ENCODE measurements around the gene GPSM3. TPM values are rescaled to one million over a fixed set of nuclear protein-coding genes. Genes with fewer than 3 reads are reported as not detected.

GPSM3 gene
- total RNA-seq, 1 donor from 2014 or later: 1.6 TPM

DNA sequence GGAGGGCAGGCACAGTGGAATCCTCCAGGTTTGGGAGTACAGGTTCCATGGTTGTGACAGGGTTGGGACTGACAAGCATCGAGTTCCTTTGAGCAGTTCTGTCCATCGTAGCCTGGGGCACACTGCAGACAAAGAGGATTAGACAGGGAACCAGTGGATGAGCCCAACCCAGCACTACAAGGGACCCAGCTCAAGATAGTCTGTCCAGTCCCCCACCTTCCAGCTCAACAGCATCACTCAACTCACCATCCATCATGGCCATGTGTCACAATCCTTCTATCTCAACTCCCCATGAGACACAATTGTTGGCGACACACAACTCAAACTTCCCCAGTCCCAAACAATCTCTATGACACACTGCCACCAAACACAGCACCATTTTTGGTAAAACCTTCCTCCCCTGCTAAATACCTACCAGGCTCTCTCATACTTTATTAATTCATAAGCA, 11.8 kb upstream of the GPSM3 start:
- H3K9me3 ChIP-seq (ENCODE audit: control insufficient read depth in 3 of 3, low read length in 3 of 3): no peaks in the 10 kb centered on the region
- no peak overlapping the region for H3K9ac ChIP-seq (ENCODE audit: low read depth in 1 of 3, low read length in 3 of 3)
- no peak overlapping the region for H3K27ac ChIP-seq (ENCODE audit: low read depth, low read length)
- no peak overlapping the region for H3K4me3 ChIP-seq (ENCODE audit: low read length in 3 of 3)
- no peaks in the 10 kb centered on the region for H3K36me3 ChIP-seq (ENCODE audit: control insufficient read depth in 3 of 3, insufficient read depth in 3 of 3, low read length in 3 of 3)
- peaks cover 9 to 32% (median 19%) of the 10 kb centered on the region in 3 donors for H3K27me3 ChIP-seq (ENCODE audit: control insufficient read depth in 3 of 3, insufficient read depth in 3 of 3, low read length in 3 of 3)
- no peaks in the 10 kb centered on the region for H3K4me1 ChIP-seq (ENCODE audit: control insufficient read depth in 3 of 3, insufficient read depth in 3 of 3, low read length in 3 of 3)

DNA sequence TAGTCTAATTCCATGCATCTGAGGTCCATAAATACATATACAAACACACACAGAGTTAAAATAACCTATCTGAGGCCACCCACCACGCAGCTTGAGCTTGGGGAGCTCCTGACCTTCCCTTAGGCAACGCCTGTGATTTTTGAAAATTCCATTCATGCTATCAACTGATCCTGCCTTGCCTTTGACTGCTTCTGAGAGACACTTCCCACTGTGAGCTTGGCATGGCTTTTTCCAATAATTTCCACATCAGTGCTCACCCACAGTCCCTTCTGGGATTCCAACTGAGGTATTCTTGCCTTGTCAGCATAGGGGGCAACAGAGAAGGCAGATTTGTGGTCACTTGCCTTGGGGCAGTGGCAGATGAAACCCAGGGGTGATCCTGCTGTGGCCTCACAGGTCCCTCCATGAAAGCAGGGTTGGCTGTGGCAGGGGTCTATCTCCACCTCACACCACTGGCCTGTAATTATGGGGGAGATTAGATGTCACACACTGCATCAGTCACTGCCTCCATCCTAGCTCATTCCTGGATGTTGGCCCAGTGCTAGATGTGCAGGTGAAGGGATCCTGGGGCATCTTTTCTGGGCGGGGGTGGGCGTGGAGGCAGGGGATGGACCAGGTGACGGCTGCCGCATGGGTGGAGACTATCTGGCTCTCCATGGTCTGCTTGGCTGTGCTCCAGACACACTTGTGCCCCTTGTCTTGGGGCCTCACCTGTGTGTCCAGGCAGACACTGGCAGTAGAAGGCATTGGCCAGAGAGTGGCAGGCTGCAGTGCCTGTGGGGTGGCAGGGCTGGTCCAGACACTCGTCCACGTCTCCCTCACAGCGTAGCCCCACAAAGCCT, 11.2 kb upstream of the GPSM3 start:
- Histone ChIP-seq H3K4me3 (ENCODE audit: low read length in 3 of 3) (no peak overlapping the region), H3K27ac (ENCODE audit: low read depth, low read length) (no peak overlapping the region), H3K27me3 (ENCODE audit: control insufficient read depth in 3 of 3, insufficient read depth in 3 of 3, low read length in 3 of 3) (peaks cover 9 to 32% (median 19%) of the 10 kb centered on the region in 3 donors), H3K4me1 (ENCODE audit: control insufficient read depth in 3 of 3, insufficient read depth in 3 of 3, low read length in 3 of 3) (no peaks in the 10 kb centered on the region), H3K36me3 (ENCODE audit: control insufficient read depth in 3 of 3, insufficient read depth in 3 of 3, low read length in 3 of 3) (no peaks in the 10 kb centered on the region), H3K9me3 (ENCODE audit: control insufficient read depth in 3 of 3, low read length in 3 of 3) (no peaks in the 10 kb centered on the region), H3K9ac (ENCODE audit: low read depth in 1 of 3, low read length in 3 of 3) (no peak overlapping the region)

DNA sequence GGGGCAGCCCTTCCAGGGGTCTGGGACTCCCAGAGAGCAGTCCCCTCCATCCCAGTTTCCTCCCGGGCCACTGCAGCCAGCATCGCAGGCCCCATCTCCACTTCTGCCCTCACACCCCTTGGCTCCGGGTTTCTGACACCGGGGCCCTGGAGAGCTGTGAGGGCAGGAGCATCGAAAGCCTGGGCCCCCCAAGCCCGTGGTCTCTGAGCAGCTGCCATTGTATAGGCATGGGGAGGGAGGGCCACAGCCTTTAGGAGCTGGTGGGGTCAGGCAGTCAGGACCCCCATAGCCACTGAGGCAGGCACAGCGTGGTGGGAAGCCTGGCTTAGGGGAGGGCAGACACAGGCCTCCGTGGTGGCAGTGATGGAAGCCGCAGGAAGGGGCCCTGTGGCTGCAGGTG, 9.7 kb upstream of the GPSM3 start:
- no peak overlapping the region for H3K27ac ChIP-seq (ENCODE audit: low read depth, low read length)
- no peaks in the 10 kb centered on the region for H3K9me3 ChIP-seq (ENCODE audit: control insufficient read depth in 3 of 3, low read length in 3 of 3)
- H3K36me3 ChIP-seq (ENCODE audit: control insufficient read depth in 3 of 3, insufficient read depth in 3 of 3, low read length in 3 of 3): no peaks in the 10 kb centered on the region
- no peak overlapping the region for H3K9ac ChIP-seq (ENCODE audit: low read depth in 1 of 3, low read length in 3 of 3)
- H3K27me3 ChIP-seq (ENCODE audit: control insufficient read depth in 3 of 3, insufficient read depth in 3 of 3, low read length in 3 of 3): peaks cover 9 to 32% (median 19%) of the 10 kb centered on the region in 3 donors
- H3K4me3 ChIP-seq (ENCODE audit: low read length in 3 of 3): no peak overlapping the region
- peaks cover 3 to 5% (median 3%) of the 10 kb centered on the region in 3 donors for H3K4me1 ChIP-seq (ENCODE audit: control insufficient read depth in 3 of 3, insufficient read depth in 3 of 3, low read length in 3 of 3)

DNA sequence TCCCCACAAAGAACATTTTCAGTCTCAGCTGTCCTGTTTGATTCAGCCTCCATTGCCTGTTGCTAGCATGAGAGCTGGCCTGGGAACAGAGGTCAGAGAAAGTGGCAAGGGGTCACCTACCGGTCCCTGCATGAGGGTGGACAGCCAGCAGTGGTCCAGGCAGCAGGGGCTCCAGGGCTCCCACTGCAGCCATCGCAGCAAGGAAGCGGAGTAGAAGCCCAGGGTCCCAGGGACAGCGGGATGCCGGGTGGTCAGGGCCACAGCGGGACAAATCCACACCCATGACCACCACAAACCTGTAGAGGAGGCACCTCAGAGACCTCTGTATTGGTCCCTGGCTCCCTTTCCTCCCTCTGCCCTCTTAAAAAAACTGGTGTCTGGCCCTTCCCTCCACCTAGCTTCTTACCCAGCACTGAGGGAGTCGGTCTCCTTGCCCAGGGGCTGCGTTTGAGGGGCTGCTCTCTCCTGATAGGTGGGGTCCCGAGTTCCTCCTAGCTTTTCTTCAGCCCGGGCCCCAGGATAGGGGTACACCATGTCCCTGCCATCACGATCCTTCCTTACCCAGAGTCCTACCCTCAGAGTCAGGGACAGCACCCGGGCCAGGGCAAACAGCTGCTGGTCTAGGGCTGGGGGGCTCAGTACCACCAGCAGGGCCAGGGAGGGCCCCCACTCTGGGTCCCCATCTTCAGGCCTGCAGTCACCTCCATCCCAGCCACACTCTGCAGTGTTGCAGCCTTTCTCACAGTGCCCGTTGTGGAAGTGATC, 8.4 kb upstream of the GPSM3 start:
- Histone ChIP-seq H3K4me3 (ENCODE audit: low read length in 3 of 3) (no peak overlapping the region), H3K36me3 (ENCODE audit: control insufficient read depth in 3 of 3, insufficient read depth in 3 of 3, low read length in 3 of 3) (no peaks in the 10 kb centered on the region), H3K9ac (ENCODE audit: low read depth in 1 of 3, low read length in 3 of 3) (no peak overlapping the region), H3K4me1 (ENCODE audit: control insufficient read depth in 3 of 3, insufficient read depth in 3 of 3, low read length in 3 of 3) (peaks cover 12 to 17% (median 13%) of the 10 kb centered on the region in 3 donors), H3K27ac (ENCODE audit: low read depth, low read length) (no peak overlapping the region), H3K27me3 (ENCODE audit: control insufficient read depth in 3 of 3, insufficient read depth in 3 of 3, low read length in 3 of 3) (peaks cover 9 to 32% (median 19%) of the 10 kb centered on the region in 3 donors), H3K9me3 (ENCODE audit: control insufficient read depth in 3 of 3, low read length in 3 of 3) (no peaks in the 10 kb centered on the region)

DNA sequence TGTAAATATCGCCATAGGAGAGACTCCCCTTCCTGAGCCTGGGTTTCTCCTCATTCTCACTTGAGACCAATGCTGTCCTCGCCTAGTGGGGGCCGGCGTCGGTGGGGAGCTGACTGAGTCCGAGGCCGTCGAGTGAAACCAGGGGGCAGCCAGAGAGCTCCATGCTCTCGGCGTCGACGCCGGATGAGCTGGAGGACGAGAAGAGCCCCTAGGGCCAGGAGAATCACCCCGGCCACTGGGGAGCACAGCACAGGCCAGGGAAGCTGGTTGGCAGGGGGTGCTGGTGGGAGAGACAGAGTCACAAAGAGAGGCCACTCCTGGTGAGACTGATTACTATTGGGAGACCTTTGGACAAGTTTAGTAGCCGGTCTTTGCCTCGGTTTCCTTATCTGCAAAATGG, 6.4 kb upstream of the GPSM3 start:
- peaks cover 20 to 31% (median 21%) of the 10 kb centered on the region in 3 donors for H3K4me1 ChIP-seq (ENCODE audit: control insufficient read depth in 3 of 3, insufficient read depth in 3 of 3, low read length in 3 of 3)
- H3K9me3 ChIP-seq (ENCODE audit: control insufficient read depth in 3 of 3, low read length in 3 of 3): no peaks in the 10 kb centered on the region
- no peaks in the 10 kb centered on the region for H3K36me3 ChIP-seq (ENCODE audit: control insufficient read depth in 3 of 3, insufficient read depth in 3 of 3, low read length in 3 of 3)
- no peak overlapping the region for H3K27ac ChIP-seq (ENCODE audit: low read depth, low read length)
- H3K9ac ChIP-seq (ENCODE audit: low read depth in 1 of 3, low read length in 3 of 3): no peak overlapping the region
- no peak overlapping the region for H3K4me3 ChIP-seq (ENCODE audit: low read length in 3 of 3)
- H3K27me3 ChIP-seq (ENCODE audit: control insufficient read depth in 3 of 3, insufficient read depth in 3 of 3, low read length in 3 of 3): peaks cover 7 to 25% (median 14%) of the 10 kb centered on the region in 3 donors

DNA sequence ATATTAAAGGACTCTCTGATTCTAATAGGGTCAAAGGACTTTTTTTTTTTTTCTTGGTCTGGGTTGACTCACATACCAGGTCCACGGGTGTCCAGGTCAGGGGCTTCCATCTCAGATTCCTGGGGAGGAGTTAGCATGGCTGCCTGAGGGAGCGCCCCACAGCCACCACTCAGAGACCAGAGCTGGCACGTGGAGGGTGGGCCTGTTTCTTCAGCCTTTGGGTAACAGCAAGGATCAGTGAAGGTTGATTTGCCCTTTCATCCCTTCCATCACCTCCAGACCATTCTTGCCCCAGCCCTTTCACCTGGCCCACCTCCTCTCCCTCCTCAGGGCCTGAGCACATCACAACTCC, 5.9 kb upstream of the GPSM3 start:
- Histone ChIP-seq H3K27ac (ENCODE audit: low read depth, low read length) (no peak overlapping the region), H3K4me1 (ENCODE audit: control insufficient read depth in 3 of 3, insufficient read depth in 3 of 3, low read length in 3 of 3) (peaks cover 20 to 31% (median 21%) of the 10 kb centered on the region in 3 donors), H3K4me3 (ENCODE audit: low read length in 3 of 3) (no peak overlapping the region), H3K36me3 (ENCODE audit: control insufficient read depth in 3 of 3, insufficient read depth in 3 of 3, low read length in 3 of 3) (no peaks in the 10 kb centered on the region), H3K27me3 (ENCODE audit: control insufficient read depth in 3 of 3, insufficient read depth in 3 of 3, low read length in 3 of 3) (peaks cover 7 to 20% (median 10%) of the 10 kb centered on the region in 3 donors), H3K9me3 (ENCODE audit: control insufficient read depth in 3 of 3, low read length in 3 of 3) (no peaks in the 10 kb centered on the region), H3K9ac (ENCODE audit: low read depth in 1 of 3, low read length in 3 of 3) (no peak overlapping the region)

DNA sequence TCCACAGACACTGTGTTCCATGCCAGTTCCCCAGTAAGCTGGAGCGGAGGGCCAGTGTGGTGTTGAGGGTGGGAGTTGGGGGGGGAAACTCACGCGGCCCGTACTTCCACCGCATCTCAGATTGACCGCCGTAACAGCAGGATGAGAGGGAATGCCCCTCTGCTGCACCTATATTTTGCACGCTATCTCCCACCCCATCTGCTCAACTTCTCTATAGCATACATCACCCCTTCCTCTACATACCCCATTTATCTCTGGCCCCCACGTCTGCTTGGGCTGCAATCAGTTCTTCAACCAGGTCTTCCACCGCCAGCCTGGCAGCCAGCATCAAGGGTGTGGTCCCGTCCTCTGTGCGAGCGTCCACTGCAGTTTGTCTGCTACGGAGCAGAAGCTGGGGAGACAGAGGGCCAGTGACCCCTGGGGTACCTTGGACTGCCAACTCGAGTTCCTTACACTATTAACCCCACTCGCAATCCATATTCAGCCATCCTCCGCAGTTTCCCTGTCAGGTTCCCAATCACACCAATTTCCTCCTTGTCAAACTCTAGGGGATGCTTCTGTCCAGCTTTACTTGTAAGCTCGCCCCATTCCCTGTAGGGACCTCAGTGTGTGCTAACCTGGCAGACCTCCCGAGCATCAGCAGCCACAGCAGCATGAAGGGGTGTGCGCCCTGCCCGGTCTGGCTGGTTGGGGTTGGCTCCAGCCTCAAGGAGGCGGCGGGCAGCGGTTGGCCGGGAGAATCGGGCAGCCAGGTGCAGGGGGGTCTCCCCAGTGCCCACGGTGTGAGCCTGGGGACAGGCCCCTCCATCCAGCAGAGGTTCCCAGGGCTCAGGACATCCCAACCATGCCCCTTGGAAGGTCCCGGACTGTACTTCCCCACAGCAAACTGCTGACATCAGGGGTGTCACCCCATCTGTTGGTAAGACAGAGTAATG, 4.5 kb upstream of the GPSM3 start:
- H3K36me3 ChIP-seq (ENCODE audit: control insufficient read depth in 3 of 3, insufficient read depth in 3 of 3, low read length in 3 of 3): no peaks in the 10 kb centered on the region
- H3K27me3 ChIP-seq (ENCODE audit: control insufficient read depth in 3 of 3, insufficient read depth in 3 of 3, low read length in 3 of 3): peaks cover 7 to 14% (median 8%) of the 10 kb centered on the region in 3 donors

DNA sequence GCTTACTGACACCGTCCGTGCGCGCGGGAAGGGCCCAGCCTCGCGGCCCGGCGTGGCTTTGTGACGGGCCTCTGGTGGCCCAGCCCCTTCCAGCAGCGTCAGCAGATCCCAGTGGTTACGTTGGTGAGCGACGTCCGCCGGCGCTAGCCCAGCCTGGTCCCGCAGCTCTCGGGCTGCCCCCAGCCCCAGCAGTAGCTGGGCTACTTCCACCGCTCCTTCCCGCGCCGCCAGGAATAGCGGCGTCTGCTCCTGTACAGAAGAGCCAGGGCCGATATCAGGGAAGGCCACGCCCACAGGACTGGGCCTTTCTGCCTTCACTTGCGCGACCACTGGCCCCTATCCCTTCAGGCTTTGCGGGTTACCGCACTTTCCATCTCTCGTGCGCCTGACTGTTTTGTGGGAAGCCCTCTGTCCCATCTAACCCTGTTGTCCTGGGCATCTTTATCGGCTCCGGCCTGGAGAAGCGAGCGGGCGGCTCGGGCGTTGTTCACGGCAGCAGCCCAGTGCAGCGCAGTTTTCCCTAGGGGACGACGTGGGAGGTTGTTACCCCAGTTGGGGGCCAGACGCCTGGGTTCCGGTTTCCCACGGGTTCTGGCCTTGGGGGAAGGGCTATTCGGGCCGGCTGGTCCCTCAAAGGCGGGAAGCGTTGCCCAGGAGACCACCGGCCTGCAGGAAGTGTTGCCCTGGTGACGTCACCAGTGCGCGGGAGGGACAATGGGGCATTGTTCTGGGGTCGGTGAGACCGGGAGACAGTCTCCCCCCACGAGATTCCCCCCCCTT, 3.6 kb upstream of the GPSM3 start:
- H3K27me3 ChIP-seq (ENCODE audit: control insufficient read depth in 3 of 3, insufficient read depth in 3 of 3, low read length in 3 of 3): peaks cover 5 to 7% (median 6%) of the 10 kb centered on the region in 3 donors
- peak overlapping the region; percentile 95 to 100 (median 99) for H3K4me3 ChIP-seq (ENCODE audit: low read length in 3 of 3)
- H3K27ac ChIP-seq (ENCODE audit: low read depth, low read length): peak overlapping the region; percentile 98
- H3K9me3 ChIP-seq (ENCODE audit: control insufficient read depth in 3 of 3, low read length in 3 of 3): no peaks in the 10 kb centered on the region
- peak overlapping the region; percentile 99 to 100 (median 100) for H3K9ac ChIP-seq (ENCODE audit: low read depth in 1 of 3, low read length in 3 of 3)
- no peaks in the 10 kb centered on the region for H3K36me3 ChIP-seq (ENCODE audit: control insufficient read depth in 3 of 3, insufficient read depth in 3 of 3, low read length in 3 of 3)
- H3K4me1 ChIP-seq (ENCODE audit: control insufficient read depth in 3 of 3, insufficient read depth in 3 of 3, low read length in 3 of 3): peaks cover 24 to 41% (median 27%) of the 10 kb centered on the region in 3 donors

More for the DNA sequence above, 4.5 kb upstream of the GPSM3 start:
- Histone ChIP-seq H3K4me3 (ENCODE audit: low read length in 3 of 3) (peak overlapping the region; percentile 95 to 100 (median 99)), H3K4me1 (ENCODE audit: control insufficient read depth in 3 of 3, insufficient read depth in 3 of 3, low read length in 3 of 3) (peaks cover 24 to 34% (median 26%) of the 10 kb centered on the region in 3 donors), H3K27ac (ENCODE audit: low read depth, low read length) (peak overlapping the region; percentile 98), H3K9ac (ENCODE audit: low read depth in 1 of 3, low read length in 3 of 3) (peak overlapping the region; percentile 99 to 100 (median 100)), H3K9me3 (ENCODE audit: control insufficient read depth in 3 of 3, low read length in 3 of 3) (no peaks in the 10 kb centered on the region)

DNA sequence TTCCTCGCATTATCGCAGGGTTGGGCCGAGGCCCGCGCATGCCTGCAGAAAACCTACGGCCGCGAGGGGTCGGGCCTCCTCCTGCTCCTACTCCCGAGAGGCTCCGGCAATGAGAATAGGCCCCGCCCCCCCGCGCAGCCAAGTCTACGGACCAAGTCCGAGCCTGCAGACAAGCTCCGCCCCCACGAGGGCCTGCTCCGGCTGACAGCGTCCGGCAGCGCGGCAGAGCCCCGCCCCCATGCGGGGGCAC, 3.1 kb upstream of the GPSM3 start:
- Histone ChIP-seq H3K36me3 (ENCODE audit: control insufficient read depth in 3 of 3, insufficient read depth in 3 of 3, low read length in 3 of 3) (no peaks in the 10 kb centered on the region), H3K27me3 (ENCODE audit: control insufficient read depth in 3 of 3, insufficient read depth in 3 of 3, low read length in 3 of 3) (peaks cover 0 to 1% (median 1%) of the 10 kb centered on the region in 3 donors), H3K9me3 (ENCODE audit: control insufficient read depth in 3 of 3, low read length in 3 of 3) (no peaks in the 10 kb centered on the region), H3K4me3 (ENCODE audit: low read length in 3 of 3) (peak overlapping the region in 2 of 3 donors; percentile 99 to 100), H3K4me1 (ENCODE audit: control insufficient read depth in 3 of 3, insufficient read depth in 3 of 3, low read length in 3 of 3) (peaks cover 29 to 46% (median 32%) of the 10 kb centered on the region in 3 donors), H3K9ac (ENCODE audit: low read depth in 1 of 3, low read length in 3 of 3) (peak overlapping the region in 2 of 3 donors; percentile 99 to 100), H3K27ac (ENCODE audit: low read depth, low read length) (peak overlapping the region; percentile 98)

All from skeletal muscle tissue (tissue), 4 donors.